ENCODE results near the gene TRIP13.
A peak's percentile ranks its signal among the peaks of the same experiment; 100 is the strongest.

Gene TRIP13

GRCh38 chr5:958701-959571 is 66.3 kb downstream of the TRIP13 start:
- H3K27ac ChIP-seq = peak overlapping the region; percentile 53
- TF ChIP-seq ZFX (IDR thresholded peaks at IDR 0.05) (no peak), CTCF (conservative IDR thresholded peaks at IDR 0.05) (no peak)

GRCh38 chr5:959581-960531 is 67.2 kb downstream of the TRIP13 start:
- TF ChIP-seq ZFX (IDR thresholded peaks at IDR 0.05) (no peak), CTCF (conservative IDR thresholded peaks at IDR 0.05) (no peak)
- peak overlapping the region; percentile 53; the same call in 1 of the 2 replicates for H3K27ac ChIP-seq

- H3K27ac ChIP-seq = no peak overlapping the region
- TF ChIP-seq CTCF (conservative IDR thresholded peaks at IDR 0.05) (no peak), ZFX (IDR thresholded peaks at IDR 0.05) (no peak)
Measured at GRCh38 chr5:960551-960950, 67.9 kb downstream of the TRIP13 start.

GRCh38 chr5:961002-961710 is 68.5 kb downstream of the TRIP13 start:
- H3K27ac ChIP-seq = no peak overlapping the region
- no peak for TF ChIP-seq CTCF (conservative IDR thresholded peaks at IDR 0.05)
- TF ChIP-seq ZFX (IDR thresholded peaks at IDR 0.05) = no peak

- TF ChIP-seq ZFX (IDR thresholded peaks at IDR 0.05) = no peak
- TF ChIP-seq CTCF (conservative IDR thresholded peaks at IDR 0.05) = no peak
- no peak overlapping the region for H3K27ac ChIP-seq
Measured at GRCh38 chr5:961711-962240, 69.1 kb downstream of the TRIP13 start.

GRCh38 chr5:962386-962785 is 69.7 kb downstream of the TRIP13 start:
- no peak overlapping the region for H3K27ac ChIP-seq
- TF ChIP-seq CTCF (conservative IDR thresholded peaks at IDR 0.05) (no peak), ZFX (IDR thresholded peaks at IDR 0.05) (no peak)
